ENCODE data around the gene RHOV.

DNA sequence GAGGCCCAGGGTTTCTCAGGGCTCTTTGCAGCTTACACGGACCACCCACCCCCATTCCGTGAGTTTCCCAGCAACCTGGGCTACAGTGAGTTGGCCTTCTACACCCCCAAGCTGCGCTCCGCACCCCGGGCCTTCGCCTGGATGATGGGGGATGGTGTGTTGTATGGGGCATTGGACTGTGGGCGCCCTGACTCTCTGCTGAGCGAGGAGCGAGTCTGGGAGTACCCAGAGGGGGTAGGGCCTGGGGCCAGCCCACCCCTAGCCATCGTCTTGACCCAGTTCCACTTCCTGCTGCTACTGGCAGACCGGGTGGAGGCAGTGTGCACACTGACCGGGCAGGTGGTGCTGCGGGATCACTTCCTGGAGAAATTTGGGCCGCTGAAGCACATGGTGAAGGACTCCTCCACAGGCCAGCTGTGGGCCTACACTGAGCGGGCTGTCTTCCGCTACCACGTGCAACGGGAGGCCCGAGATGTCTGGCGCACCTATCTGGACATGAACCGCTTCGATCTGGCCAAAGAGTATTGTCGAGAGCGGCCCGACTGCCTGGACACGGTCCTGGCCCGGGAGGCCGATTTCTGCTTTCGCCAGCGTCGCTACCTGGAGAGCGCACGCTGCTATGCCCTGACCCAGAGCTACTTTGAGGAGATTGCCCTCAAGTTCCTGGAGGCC lies 25.6 kb upstream of the RHOV start:
- TF ChIP-seq POLR2AphosphoS5 (IDR thresholded peaks at IDR 0.05; ENCODE audit: borderline replicate concordance, low read depth, low read length), result no peak
- TF ChIP-seq EZH2 (IDR thresholded peaks at IDR 0.05), result no peak
- TF ChIP-seq FOXP2 (optimal IDR thresholded peaks at IDR 0.05; ENCODE audit: control extremely low read depth, extremely low read length, insufficient read depth), result no peak

Measured in SK-N-MC (cell line).